ENCODE results near the gene ATAD3B.
"Not testable (repeated sequence)": the region's sequence is repeated elsewhere in the genome, so short reads cannot be mapped to it uniquely, and the experiment has no call there.

- TF ChIP-seq ETV6 (CRISPR knock-in tag; IDR thresholded peaks at IDR 0.05); CTCF (IDR thresholded peaks at IDR 0.05); ZNF423 (CRISPR knock-in tag; IDR thresholded peaks at IDR 0.05); PRDM15 (CRISPR knock-in tag; IDR thresholded peaks at IDR 0.05); SMAD3 (CRISPR knock-in tag; IDR thresholded peaks at IDR 0.05; ENCODE audit: borderline replicate concordance): not testable (repeated sequence)
Observed at GRCh38 chr1:1455934-1456333, 15.6 kb upstream of the ATAD3B start.

Measured in WTC11 (cell line).